GM12891 (cell line): ENCODE results near the gene LRRC8A.

Experiments used
- DNase-seq: peaks from one replicate; pipeline ENCODE4 v3.0.0; 2011; ENCODE audit warnings: low spot score; ENCODE audit not compliant: insufficient read length
- FAIRE-seq: peaks from 2 replicates; lab custom pipeline; 2011; peaks lifted over from hg19 to GRCh38; lab: Jason Lieb, UNC
- PAX5 ChIP-seq: IDR thresholded peaks from 2 replicates; pipeline ENCODE4 v1.6.1; 2011; ENCODE audit warnings: low read length, moderate library complexity, mild to moderate bottlenecking; ENCODE audit not compliant: insufficient read depth, severe bottlenecking
- POLR2A ChIP-seq: IDR thresholded peaks from 2 replicates; pipeline ENCODE4 v1.6.1; 2011; ENCODE audit warnings: low read depth, low read length, control low read depth
- POLR2AphosphoS5 ChIP-seq: IDR thresholded peaks from 2 replicates; pipeline ENCODE4 v1.6.1; 2011; ENCODE audit warnings: low read depth, low read length, control low read depth
- POU2F2 ChIP-seq: IDR thresholded peaks from 2 replicates; pipeline ENCODE4 v1.6.1; 2011; ENCODE audit warnings: low read depth, mild to moderate bottlenecking, control low read depth, low read length, moderate library complexity
- SPI1 ChIP-seq: IDR thresholded peaks from 2 replicates; pipeline ENCODE4 v1.6.1; 2011; ENCODE audit warnings: low read depth, low read length, control low read depth
- TAF1 ChIP-seq: IDR thresholded peaks from 2 replicates; pipeline ENCODE4 v1.6.1; 2011; ENCODE audit warnings: low read depth, low read length, control low read depth

LRRC8A gene

DNA sequence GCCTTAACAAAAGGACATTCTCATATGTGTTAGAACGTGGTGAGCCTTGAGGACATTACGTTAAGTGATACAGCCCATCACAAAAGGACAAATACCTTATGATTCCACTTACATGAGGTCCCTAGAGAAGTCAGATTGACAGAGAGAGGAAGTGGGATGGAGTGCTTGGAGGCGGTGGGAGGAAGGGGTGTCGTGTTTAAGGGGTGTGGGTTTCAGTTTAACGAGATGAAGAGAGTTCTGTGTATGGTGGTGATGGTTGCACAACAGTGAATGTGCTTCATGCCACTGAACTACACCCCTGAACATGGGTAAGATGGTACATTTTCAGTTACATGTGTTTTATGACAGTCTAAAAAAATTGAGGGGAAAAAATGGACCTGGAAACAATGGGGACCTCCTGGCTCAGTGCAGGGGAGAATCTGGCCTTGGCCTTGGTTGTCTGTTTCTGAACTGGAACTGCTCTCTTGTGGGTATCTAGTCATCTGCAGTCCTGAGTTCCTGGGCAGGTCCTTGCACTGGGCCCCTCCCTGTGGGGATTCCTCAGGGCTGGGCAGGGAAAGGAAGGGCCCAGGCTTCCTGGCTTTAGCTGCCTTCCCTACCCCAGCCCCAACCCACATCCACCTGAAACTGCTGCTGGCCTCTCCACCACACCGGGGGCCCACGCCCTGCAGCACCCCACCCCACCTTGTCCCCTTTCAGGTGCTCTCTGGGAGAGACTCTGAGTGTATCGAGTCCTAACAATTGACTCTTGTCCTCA is 17.8 kb downstream of the LRRC8A start:
- DNase-seq (no peak), FAIRE-seq (peak; percentile 84)
- TF ChIP-seq SPI1 (peak; percentile 80), PAX5 (no peak), POLR2AphosphoS5 (no peak), POLR2A (no peak), TAF1 (no peak), POU2F2 (no peak)

DNA sequence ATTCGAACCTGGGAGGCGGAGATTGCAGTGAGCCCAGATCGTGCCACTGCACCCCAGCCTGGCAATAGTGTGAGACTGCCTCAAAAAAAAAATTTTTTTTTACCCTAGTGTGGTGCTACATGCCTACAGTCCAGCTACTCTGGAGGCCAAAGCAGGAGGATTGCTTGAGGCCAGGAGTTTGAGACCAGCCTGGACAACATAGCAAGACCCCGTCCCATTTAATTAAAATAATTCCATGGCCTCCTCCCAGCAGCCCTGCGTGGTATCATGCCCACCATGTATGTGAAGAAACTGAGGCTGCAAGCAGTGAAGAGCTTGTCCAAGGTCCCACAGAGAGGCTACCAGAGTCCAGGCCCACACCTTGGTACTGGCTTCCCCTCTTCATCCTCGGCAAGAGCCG is 19.4 kb downstream of the LRRC8A start:
- DNase-seq (no peak), FAIRE-seq (no peak)
- TF ChIP-seq TAF1 (no peak), POU2F2 (no peak), SPI1 (no peak), POLR2AphosphoS5 (no peak), PAX5 (no peak), POLR2A (no peak)

GRCh38 chr9:128901822-128902221 is 19.9 kb downstream of the LRRC8A start:
- TF ChIP-seq POLR2A = no peak
- TF ChIP-seq POLR2AphosphoS5 = no peak
- TF ChIP-seq PAX5 = no peak
- no peak for TF ChIP-seq POU2F2
- TF ChIP-seq SPI1 = no peak
- TF ChIP-seq TAF1 = no peak
- DNase-seq (no peak), FAIRE-seq (no peak)

- TF ChIP-seq POLR2A = no peak
- no peak for TF ChIP-seq POLR2AphosphoS5
- peak; percentile 30; the same call in 1 of the 2 replicates for TF ChIP-seq SPI1
- peak; percentile 97 for FAIRE-seq
Observed at GRCh38 chr9:128902351-128903078, 20.6 kb downstream of the LRRC8A start.

GRCh38 chr9:128903079-128903461 is 21.1 kb downstream of the LRRC8A start:
- FAIRE-seq (no peak), DNase-seq (no peak)
- no peak for TF ChIP-seq TAF1
- no peak for TF ChIP-seq POLR2A
- no peak for TF ChIP-seq SPI1
- no peak for TF ChIP-seq POLR2AphosphoS5
- TF ChIP-seq POU2F2 = no peak
- no peak for TF ChIP-seq PAX5

More at GRCh38 chr9:128902351-128903078, 20.6 kb downstream of the LRRC8A start:
- peak; percentile 82 for DNase-seq

GRCh38 chr9:128903871-128904620 is 22.1 kb downstream of the LRRC8A start:
- DNase-seq (no peak), FAIRE-seq (no peak)
- TF ChIP-seq POLR2AphosphoS5 = no peak
- TF ChIP-seq POLR2A = no peak
- TF ChIP-seq PAX5 = no peak
- TF ChIP-seq TAF1 = no peak
- TF ChIP-seq SPI1 = no peak
- TF ChIP-seq POU2F2 = no peak

DNA sequence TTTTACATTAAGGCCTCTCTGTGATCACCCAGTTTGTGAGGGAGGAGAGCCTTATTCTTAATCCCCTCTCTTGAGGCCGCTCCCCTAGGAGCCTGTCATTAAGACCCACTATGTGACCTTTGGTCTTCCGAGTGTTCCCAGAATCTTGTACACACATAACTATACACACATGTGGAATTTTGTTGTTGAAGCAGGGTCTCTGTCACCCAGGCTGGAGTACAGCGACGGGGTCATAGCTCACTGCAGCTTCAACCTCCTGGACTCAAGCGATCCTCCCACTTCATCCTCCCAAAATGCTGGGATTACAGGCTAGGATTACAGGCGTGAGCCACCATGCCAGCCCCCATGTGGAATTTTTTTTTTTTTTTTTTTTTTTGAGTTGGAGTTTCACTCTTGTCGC is 24.0 kb downstream of the LRRC8A start:
- DNase-seq (no peak), FAIRE-seq (no peak)
- TF ChIP-seq POU2F2 (no peak), PAX5 (no peak), POLR2A (no peak)

GRCh38 chr9:128906741-128907140 is 24.8 kb downstream of the LRRC8A start:
- FAIRE-seq (no peak), DNase-seq (no peak)
- TF ChIP-seq POLR2AphosphoS5 (no peak), POU2F2 (no peak), SPI1 (no peak), PAX5 (no peak), TAF1 (no peak), POLR2A (no peak)

DNA sequence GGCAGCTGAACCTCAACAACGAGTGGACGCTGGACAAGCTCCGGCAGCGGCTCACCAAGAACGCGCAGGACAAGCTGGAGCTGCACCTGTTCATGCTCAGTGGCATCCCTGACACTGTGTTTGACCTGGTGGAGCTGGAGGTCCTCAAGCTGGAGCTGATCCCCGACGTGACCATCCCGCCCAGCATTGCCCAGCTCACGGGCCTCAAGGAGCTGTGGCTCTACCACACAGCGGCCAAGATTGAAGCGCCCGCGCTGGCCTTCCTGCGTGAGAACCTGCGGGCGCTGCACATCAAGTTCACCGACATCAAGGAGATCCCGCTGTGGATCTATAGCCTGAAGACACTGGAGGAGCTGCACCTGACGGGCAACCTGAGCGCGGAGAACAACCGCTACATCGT is 26.4 kb downstream of the LRRC8A start:
- DNase-seq = no peak
- no peak for FAIRE-seq
- TF ChIP-seq SPI1 (no peak), TAF1 (no peak), POLR2AphosphoS5 (no peak), POU2F2 (no peak), PAX5 (no peak), POLR2A (no peak)
